Vagina (tissue), 2 donors: ENCODE measurements around the gene XPOT.

ENCODE experiments used
- CTCF ChIP-seq, 3 experiments: fragments of 450-650 bp in 2 of 3; fragments of 200-600 bp in 1 of 3; sonication (generic) in 1 of 3; IDR thresholded peaks; one replicate each; pipeline ENCODE4 v1.5.1; 2017 to 2019; ENCODE audit warnings: antibody characterized with exemption in 3 of 3, mild to moderate bottlenecking in 2 of 3, moderate library complexity in 2 of 3
- POLR2A ChIP-seq, 2 donors: fragments of 450-650 bp; IDR thresholded peaks; one replicate each; pipeline ENCODE4 v1.6.1; 2017; ENCODE audit warnings: antibody characterized with exemption in 2 of 2, mild to moderate bottlenecking in 2 of 2, moderate library complexity in 2 of 2
- POLR2AphosphoS5 ChIP-seq, 2 donors: sonication (generic); formaldehyde crosslinking; IDR thresholded peaks; one replicate each; pipeline ENCODE4 v1.9.0; 2017; ENCODE audit warnings: antibody characterized with exemption in 2 of 2, mild to moderate bottlenecking in 2 of 2, low read depth in 1 of 2; ENCODE audit not compliant: insufficient read depth in 1 of 2

GRCh38 chr12:64496839-64497400 lies 92.7 kb downstream of the XPOT start:
- no peak for TF ChIP-seq POLR2A (IDR thresholded peaks at IDR 0.05)
- no peak for TF ChIP-seq CTCF (IDR thresholded peaks at IDR 0.05)
- no peak for TF ChIP-seq POLR2AphosphoS5 (IDR thresholded peaks at IDR 0.05; ENCODE audit: insufficient read depth in 1 of 2, low read depth in 1 of 2)
